Limb (tissue), 2 donors: ENCODE results near the gene BMP2.

Experiments used
- DNase-seq, 2 donors: peaks; one replicate each; pipeline ENCODE4 v3.0.0-alpha.2; 2016; ENCODE audit errors: extremely low spot score in 2 of 2

Gene BMP2

DNA sequence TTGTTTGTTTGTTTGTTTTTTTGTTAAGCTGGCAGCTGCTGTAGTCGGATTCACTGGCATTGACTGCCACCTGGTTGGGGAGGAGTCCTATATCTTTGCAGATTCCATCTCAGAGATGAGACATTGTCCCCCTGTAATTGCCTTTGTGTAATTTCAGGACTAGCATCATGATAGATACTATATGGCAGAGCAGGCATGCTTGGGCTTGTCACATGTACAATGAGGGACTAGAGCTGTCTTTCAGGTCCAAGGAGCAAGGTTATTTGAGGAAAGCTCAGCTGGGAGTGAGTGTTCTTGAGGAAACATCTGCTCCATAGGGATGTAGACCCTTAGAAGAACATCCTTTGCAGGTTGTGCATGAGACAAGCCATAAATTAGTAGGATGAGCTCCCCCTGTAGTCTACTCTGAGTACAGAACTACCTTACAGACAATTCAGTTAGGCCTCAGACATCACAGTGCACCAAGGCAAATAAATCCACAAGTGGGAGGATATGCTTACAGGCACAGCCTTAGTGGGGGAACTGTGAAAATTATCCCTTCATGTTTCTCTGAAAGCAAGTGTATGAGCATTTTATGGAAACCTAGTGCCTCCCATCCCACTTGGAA lies 62.1 kb downstream of the BMP2 start:
- DNase-seq = no peak
